ENCODE data around the gene CHCHD2.
"Not testable (repeated sequence)": the region's sequence is repeated elsewhere in the genome, so short reads cannot be mapped to it uniquely, and the experiment has no call there.

The CHCHD2 gene, protein sequence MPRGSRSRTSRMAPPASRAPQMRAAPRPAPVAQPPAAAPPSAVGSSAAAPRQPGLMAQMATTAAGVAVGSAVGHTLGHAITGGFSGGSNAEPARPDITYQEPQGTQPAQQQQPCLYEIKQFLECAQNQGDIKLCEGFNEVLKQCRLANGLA

DNA sequence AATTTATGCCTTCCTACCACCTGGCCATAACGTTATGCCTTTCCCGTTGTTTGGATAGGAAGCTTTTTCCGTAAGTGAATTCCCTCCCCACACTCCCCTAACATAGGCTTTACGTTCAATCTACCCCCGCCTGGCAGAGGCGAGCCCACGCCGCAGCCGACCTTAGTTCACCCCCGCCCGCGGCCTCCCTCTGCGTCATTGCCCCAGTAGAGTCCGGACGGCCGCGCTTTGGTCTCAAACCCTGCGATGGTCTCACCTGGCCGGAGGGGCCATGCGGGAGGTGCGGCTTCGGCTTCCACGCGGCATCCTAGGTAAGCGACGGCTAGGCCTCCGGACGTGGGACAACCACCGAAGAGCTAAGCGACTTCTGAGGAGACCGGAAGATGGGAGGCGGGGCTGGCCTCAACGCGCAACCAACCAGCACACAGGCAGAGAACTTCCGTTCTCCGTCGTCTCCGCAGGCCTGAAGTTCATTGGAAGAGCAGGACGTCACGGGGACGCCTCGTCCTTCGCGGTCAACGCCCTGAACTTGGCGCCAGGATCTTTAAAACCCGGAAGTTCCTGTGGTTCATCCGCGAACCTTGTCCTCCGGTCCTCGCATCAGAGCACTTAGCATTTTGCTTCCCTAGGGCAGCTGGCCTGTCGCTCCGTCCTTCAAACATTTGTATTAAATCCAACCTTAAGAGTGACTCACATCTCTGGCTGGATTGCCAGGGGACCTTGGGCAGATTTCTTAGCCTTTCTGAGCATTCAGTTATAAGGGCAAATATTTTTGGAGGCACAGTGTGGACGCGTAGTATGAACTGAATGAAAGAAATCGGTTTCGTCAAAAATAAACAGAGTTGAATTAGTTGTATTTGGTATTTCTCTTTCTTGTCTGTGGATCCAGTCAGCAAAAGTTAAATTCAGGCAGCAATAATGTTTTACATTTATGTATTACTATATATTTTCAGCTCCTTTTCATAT is at the start of gene CHCHD2:
Gene CHCHD2, minus strand, starts transcription at position 369 of the 966 bp plus-strand sequence. Its CDS starts 63 bp downstream, at position 306.
- DNase-seq (ENCODE audit: low read depth) = peak; percentile 99

DNA sequence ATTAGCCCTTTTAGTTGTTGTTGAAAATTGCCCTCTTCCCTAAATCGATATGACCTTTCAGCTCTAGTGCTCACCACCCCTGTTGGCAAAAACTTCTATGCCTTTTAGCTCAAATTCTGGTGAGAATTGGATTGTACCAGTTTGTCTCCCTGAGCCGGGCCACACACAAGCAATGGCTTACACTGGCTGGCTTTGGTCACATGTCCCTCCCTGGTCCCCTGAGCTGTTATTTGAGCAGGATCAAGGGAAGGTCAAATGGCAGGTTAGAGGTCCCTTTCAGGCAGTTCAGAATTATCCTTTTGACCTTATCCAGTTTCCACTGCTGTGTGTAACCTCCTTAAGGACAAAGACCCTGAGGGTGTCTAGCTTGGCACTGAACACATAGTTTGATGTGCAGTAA is 24.8 kb upstream of the CHCHD2 start:
- not testable (repeated sequence) for DNase-seq (ENCODE audit: low read depth)

DNA sequence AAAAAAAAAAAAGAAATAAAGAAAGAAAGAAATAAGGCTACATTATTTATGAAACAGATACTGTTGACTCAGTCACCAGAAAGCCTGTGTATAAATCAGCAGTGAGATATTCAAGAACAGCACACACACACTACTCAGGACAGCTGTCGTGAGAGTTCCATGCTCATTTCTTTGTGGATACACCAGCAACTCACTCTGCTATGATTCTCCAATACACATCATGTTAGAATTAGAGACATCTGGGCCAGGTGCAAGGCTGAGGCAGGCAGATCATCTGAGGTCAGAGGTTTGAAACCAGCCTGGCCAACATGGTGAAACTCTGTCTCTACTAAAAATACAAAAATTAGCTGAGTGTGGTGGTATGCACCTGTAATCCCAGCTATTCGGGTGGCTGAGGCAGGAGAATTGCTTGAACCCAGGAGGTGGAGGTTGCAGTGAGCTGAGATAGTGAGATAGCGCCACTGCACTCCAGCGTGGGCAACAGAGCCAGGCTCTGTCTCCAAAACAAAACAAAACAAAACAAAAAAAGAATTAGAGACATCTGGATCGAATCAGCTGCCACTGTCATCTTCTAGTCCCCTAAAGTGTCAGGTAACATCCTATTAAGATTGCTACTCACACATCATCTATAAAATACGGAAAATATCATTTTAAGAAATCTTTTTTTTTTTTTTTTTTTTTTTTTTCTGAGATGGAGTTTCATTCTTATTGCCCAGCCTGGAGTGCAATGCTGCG is 21.1 kb upstream of the CHCHD2 start:
- DNase-seq (ENCODE audit: low read depth) = no peak

DNA sequence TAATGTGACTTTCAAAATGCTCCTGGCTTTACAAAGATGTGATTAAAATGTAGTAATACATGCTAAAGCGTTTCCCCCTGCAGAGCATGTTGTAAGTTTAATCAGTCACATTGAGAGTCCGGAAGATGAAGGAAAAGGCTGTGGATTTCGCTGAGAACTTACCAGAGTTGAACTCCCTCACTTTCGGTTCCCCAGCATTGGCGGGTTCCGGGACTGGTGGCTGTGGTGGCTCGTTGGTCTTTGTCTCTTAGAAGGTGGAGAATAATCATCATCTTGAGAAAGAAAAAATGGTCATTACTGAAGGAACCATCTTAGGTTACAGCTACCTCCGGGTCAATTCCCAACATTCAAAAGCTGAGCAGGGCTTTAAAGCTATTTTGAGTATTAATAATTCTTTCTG is 19.6 kb upstream of the CHCHD2 start:
- DNase-seq (ENCODE audit: low read depth) = no peak

DNA sequence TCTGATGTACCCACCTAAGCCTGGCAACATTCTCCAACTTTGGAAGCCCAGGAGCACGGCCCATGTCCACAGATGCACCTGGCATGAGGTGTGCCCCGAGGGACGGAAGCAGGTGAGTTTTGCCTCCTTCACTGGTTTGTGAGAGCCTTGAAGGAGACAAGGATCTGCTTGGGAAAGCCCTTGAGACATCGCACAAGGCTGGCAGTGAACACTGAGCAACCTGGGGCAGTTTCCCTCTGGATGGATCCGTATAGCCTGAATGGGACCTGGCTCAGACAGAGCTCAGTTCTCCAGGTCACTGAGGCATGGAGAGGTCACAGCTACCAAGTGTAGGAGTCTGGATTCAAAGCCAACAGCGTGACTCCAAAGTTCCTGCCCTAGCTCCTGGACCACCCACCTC is 18.7 kb upstream of the CHCHD2 start:
- DNase-seq (ENCODE audit: low read depth) = no peak

DNA sequence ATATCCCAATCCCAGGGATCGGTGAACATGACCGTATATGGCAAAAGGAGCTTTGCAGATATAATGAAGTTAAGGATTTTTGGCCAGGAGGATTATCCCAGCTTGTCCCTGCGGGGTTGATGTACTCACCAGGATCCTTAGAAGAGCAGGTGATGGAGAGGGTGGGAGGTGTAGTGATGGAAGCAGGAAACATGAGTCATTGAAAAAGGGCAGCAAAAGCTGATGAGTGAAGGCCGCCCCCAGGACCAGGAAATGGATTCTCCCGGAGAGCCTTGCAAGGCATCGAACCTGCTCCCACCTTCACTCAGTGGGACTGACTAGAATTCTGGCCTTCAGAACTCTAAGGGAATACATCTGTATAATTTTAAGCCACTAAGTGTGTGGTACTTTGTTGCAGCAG is 15.2 kb upstream of the CHCHD2 start:
- no peak for DNase-seq (ENCODE audit: low read depth)

DNA sequence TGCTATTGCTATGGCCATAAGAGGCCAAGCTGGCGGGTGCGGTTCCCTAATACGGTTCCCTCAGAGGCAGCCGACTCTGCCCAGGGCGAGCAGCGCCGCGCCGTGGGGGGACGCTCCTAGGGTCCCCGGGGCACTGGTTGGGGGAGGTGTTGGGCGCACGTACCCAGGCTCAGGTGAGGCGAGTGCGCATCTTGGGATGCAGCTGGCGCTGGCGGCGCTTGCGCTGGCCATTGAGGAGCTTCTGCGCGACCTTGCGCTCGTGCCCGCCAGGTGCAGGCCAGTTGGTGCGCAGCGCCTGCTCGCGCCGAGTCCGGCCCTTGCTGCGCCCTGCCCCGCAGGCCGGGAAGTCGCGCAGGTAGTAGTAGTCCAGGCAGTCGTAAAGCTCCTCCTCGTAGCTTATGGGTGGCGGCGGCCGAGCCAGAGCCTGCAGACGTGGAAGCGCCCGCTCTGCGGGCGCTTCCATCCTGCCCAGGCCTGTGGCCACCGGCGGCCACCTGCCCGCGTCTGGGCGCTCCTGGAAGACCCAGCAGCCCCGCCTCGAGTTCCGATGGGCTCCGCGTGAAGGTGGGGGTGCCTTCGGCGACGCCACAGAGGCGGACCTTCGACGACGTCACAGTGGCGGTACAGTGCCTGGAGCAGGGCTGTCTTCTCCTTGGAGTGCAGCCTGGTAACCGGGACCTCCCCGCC is 9.7 kb upstream of the CHCHD2 start, which contains the start of gene NUPR2:
Gene NUPR2, minus strand, starts transcription at position 566 of the 687 bp plus-strand sequence. Its CDS starts 103 bp downstream, at position 463.
- no peak for DNase-seq (ENCODE audit: low read depth)

DNA sequence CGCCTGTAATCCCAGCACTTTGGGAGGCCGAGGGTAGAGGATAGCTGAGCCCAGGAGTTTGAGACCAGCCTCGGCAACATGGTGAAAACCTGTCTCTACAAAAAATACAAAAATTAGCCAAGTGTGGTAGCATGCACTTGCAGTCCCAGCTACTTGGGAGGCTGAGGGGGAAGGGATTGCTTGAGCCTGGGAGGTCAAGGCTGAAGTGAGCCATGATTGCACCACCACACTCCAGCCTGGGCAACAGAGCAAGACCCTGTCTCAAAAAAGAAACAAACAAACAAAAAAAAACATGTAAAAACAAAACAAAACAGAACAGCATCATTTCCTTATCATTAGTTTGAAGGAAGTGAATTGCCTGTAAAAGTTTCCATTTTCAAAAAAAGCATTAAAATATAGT is 6.0 kb upstream of the CHCHD2 start:
- not testable (repeated sequence) for DNase-seq (ENCODE audit: low read depth)

DNA sequence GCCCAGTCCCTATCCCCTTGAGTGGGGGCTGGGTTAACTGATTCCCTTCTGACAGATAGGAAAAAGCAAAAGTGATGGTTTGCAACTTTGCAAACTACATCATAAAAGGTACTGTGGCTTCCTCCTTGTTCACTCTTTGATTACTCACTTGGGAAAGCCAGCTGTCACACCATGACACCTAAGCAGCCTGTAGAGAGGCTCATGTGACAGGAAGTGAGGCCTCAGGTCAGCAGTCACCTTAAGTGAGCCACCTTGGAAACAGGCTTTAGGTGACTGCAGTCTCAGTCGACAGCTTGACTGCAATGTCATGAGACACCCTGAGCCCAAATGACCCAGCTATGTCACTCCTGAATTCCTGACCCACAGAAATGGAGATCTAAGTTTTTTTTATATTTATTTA is 4.3 kb upstream of the CHCHD2 start:
- no peak for DNase-seq (ENCODE audit: low read depth)

DNA sequence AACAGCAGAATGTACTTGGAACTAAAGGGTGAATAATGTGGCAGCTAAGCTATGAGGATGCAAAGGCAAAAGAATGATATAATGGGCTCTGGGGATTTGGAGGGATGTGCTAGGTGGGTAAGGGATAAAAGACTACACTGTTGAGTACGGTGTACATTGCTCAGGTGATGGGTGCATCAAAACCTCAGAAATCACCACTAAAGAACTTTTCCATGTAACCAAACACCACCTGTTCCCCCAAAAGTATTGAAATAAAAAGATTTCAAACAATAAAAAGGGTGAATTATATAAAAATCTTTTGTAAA is 1.6 kb upstream of the CHCHD2 start:
- DNase-seq (ENCODE audit: low read depth) = no peak

DNA sequence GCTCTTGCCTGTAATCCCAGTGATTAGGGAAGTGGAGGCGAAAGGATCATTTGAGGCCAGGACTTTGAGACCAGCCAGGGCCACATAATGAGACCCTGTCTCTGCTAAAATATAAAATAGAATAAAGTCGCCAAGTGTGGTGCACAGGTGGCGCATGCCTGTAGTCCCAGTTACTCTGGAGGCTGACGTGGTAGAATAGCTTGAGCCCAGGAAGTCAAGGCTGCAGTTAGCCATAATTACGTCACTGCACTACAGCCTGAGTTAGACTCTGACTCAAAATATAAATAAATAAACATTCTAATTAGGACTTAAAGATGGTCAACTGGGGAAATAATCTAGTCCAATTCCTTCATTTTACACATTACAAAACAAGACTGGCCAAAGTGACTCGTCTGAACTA is 768 bp downstream of the CHCHD2 start:
- peak; percentile 71 for DNase-seq (ENCODE audit: low read depth)

DNA sequence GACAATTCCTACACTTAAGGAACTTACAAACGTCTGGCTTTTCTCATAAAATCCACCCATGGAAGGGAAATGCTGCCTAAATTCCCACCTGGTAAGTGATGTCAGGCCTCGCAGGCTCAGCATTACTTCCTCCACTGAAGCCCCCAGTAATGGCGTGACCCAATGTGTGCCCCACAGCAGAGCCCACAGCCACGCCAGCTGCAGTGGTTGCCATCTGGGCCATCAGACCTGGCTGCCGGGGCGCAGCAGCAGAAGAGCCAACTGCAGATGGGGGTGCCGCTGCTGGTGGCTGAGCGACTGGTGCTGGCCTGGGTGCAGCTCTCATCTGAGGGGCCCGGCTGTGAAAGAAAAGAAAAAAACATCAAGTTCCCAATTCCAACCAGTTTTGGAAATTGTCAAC is 2.1 kb downstream of the CHCHD2 start:
- DNase-seq (ENCODE audit: low read depth) = not testable (repeated sequence)

DNA sequence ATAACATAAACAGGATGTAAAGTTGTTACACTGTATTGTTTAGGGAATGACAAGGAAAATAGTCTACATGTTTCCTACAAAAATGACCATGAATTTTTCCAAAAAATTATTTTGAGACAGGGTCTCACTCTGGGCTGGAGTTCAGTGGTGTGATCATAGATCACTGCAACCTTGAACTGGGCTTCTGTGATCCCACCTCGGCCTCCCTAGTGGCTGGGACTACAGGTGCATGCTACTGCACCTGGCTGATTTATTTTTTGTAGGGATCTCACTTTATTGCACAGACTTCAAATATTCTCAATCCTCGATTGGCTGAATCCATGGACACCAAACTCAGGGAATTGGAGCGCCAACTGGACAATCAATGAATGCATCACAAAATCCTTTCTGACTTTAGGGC is 6.6 kb downstream of the CHCHD2 start:
- DNase-seq (ENCODE audit: low read depth) = no peak

DNA sequence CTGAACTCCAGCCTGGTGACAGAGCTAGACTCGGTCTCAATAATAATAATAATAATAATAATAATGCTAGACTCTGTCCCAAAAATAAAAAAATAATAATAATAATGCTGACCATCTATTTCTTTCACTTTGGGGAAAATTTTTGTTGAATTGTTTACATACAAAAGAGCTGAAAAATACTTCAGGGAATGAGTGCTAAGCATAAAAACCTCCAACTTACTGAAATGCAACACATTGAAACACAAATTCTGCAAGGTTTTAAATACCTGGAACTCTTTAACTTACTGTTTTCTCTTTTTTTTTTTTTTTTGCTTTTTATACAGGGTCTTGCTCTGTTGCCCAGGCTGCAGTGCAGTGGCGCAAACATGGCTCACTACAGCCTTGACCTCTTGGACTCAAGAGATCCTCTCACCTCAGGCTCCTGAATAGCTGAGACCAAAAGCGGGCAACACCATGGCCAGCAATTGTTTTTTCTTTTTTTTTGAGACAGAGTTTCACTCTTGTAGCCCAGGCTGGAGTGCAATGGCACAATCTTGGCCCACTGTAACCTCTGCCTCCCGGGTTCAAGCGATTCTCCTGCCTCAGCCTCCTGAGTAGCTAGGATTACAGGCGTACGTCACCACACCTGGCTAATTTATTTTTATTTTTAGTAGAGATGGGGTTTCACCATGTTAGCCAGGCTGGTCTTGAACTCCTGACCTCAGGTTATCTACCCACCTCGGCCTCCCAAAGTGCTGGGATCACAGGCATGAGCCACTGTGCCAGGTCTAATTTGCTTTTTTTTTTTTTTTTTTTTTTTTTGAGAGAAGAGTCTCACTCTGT is 7.9 kb downstream of the CHCHD2 start:
- DNase-seq (ENCODE audit: low read depth) = not testable (repeated sequence)

DNA sequence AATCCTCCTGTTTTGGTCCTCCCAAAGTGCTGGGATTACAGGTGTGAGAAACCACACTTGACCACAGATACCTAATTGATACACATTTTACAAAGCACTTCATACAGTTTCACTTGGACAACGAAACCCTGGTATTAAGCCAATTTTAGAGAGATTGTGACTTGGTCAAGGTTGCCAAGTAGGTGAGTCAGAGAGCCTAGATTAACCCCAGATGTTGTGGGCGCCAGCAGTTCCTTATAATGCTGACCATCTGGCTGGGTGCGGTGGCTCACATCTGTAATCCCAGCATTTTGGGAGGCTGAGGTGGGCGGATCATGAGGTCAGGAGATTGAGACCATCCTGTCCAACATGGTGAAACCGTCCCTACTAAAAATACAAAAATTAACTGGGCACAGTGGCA is 8.6 kb downstream of the CHCHD2 start:
- DNase-seq (ENCODE audit: low read depth) = peak; percentile 94

DNA sequence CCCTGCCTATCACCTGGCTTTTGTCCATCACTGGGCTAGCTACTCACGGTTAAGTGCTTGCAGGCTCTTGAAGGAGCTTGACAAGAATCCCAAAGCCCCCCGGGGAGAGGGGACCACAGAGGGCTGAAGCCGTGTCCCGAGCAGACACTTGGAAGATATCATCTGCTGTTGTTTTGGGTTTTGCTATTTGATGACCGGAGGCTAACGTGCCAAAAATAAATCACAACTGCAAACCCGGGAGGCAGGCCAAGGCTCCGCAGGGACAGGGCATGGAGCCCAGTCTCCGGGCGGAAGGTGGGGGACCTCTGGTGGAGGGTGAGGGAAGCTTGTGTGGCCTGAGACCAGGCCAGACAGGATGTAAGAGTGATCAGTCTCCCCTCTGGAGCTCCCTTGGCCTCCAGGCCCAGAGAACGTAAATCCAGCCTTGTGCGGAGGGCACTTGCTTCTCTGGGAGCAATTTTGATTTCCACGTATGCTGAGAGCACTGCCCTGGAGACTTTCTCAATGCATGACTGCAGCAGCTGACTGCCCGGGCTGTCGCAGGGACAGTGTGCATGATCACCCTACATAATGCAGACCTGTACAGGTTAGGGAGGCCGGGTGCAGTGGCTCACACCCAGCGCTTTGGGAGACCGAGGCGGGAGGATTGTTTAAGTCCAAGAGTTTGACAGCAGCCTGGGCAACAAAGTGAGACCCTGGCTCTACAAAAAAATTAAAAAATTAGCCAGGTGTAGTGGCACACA is 13.3 kb downstream of the CHCHD2 start, which contains the start of gene PHKG1:
Gene PHKG1, minus strand, starts transcription at position 164 of the 743 bp plus-strand sequence. CDS start 4,011 bp downstream, outside the sequence.
- DNase-seq (ENCODE audit: low read depth) = peak; percentile 93

DNA sequence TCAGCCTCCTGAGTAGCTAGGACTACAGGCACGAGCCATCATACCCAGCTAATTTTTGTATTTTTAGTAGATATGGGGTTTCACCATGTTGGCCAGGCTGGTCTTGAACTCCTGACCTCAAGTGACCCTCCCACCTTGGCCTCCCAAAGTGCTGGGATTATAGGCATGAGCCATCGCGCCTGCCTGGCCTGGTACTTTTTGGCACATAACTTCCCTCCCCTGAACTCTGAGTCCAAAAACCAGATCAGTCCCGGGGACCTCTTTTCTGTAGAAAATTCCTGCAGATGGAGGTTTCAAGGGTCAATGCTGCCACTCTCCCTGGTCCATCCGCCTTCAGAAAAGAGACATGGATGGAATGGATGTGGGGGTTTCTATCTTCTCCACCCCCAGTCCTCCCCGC is 13.9 kb downstream of the CHCHD2 start:
- not testable (repeated sequence) for DNase-seq (ENCODE audit: low read depth)

DNA sequence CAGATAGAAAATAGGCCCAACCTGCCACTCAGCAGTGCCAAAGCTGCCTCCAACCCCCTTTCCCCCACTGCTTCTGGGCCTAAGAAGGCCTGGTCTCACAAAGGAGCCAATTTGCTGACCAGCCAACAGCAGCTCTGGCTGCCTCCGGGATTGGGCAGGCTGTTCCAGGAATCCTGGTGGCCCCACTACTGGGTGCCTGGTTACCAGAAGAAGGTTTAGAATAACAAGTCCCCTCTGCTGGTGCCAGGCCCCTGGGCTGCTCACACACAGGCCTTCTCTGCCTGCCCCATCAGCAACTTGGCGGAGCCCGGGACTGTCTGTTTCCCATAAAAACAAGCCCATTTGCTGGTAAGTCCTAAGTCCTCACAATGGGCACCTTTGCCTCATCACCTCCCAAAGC is 14.7 kb downstream of the CHCHD2 start:
- DNase-seq (ENCODE audit: low read depth) = peak; percentile 98

DNA sequence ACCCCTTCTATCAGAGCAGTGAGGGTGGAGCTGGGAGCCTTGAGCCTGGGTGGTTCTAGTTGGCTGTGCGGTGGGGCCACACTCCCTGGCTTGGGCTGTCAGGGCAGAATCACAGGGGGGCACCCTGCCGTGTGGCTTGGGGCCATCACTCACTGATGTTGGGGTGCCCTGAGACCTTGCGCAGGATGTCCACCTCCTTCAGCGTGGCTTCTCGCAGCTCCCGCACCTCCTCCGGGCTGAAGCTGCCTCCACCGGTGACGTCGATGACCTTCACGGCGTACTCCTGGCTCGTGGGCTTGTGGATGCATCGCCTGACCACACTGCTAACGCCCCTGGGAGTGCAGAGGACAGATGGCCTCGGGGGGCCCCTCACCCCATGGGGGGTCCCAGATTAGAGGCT is 18.8 kb downstream of the CHCHD2 start:
- DNase-seq (ENCODE audit: low read depth) = no peak

DNA sequence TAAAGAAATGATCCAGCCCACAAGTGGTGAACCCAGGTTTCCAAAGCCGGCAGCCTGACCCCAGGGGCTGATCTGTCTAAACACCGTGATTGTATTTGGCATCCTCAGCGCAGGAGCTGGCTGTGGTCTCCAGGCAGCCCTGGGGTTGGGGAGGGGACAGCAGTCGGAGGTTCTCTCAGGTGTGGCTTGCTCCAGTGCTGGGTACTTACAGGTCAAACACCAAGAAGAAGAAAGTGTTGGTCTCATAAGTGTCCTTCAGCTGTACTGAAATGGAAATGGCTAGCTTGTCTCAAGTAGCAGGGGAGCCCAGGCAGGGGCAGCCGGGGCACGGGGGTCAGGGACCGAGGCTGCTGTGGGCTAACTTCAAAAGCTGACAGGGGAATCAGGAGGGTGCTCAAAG is 19.5 kb downstream of the CHCHD2 start:
- no peak for DNase-seq (ENCODE audit: low read depth)

All from fibroblast of gingiva (primary cell).